Stimulated activated CD4-positive, alpha-beta T cell treated with anti-CD3 and anti-CD28 coated beads, Interleukin-12 subunit alpha, Interleukin-12 subunit beta, amount 100 ng/mL, for 24 hours (primary cell): ENCODE measurements around the gene CPSF2.

ENCODE experiments used
- DNase-seq, 2 experiments: peaks; one replicate each; pipeline ENCODE4 v3.0.0-alpha.2; 2020; ENCODE audit warnings: low read depth in 2 of 2

Gene CPSF2

DNA sequence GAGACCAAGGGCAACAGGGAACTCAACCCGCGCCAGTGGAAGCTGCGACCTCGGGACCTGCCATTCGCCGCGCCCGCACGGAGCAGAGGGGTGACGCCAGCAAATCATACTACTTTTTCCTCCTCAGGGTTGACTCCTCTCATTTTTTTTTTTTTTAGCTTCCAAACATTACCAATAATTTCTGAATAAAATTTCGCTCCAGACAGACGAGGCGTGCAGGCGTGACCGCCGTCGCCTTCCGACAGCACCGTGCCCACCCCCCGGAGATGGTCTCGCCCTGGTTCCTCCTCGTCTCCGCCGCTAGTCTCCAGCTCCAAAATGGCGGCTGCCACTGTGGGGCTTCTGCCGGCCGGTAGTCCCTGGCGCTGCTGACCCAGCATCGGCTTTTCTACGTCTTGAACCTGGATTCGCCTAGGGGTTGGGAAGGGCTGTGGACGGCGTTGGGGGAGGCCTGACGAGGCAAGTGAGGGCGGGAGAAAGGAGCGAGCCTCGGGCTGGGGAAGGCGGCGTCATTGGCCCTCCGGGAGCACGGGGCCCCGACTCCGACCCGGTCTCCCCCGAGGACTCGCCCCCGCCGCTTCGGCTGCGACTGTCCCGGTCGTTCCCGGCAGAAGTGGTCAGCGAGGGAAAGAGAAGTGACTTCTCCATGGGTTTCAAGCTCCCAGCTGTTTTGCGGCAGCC lies at the start of gene CPSF2, which contains the start of gene NDUFB1:
Gene CPSF2, plus strand, starts transcription at position 300 of the 681 bp plus-strand sequence. CDS start 9,016 bp downstream, outside the sequence.
Gene NDUFB1, minus strand, starts transcription at position 37 of the 681 bp plus-strand sequence. CDS start 4,069 bp downstream, outside the sequence.
- DNase-seq, result peak; percentile 76 to 80

DNA sequence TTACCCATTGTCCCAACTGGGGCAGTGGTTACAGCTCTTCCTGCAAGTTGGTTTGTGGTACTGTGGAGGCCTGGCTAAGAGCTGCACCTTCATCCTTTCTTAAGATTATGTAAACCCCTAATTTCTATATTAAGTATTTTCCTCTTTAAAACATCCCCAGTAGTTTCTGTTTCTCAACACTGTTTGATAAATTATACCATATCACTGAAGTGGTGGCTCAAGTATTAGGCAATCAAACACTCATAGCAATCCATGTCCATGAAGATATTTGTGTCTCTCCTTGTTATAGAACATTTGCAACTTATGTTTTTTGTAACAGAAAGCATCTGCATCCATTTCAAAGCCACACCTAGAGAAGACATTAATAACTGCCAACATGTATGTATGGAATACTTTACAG lies 47.2 kb upstream of the CPSF2 start:
- no peak for DNase-seq

- no peak for DNase-seq
These were observed 33.3 kb upstream of the CPSF2 start for GRCh38 chr14:92088494-92088893.

GRCh38 chr14:92093320-92093719 lies 28.4 kb upstream of the CPSF2 start:
- DNase-seq, result no peak

GRCh38 chr14:92099802-92100201 lies 22.0 kb upstream of the CPSF2 start:
- no peak for DNase-seq

DNA sequence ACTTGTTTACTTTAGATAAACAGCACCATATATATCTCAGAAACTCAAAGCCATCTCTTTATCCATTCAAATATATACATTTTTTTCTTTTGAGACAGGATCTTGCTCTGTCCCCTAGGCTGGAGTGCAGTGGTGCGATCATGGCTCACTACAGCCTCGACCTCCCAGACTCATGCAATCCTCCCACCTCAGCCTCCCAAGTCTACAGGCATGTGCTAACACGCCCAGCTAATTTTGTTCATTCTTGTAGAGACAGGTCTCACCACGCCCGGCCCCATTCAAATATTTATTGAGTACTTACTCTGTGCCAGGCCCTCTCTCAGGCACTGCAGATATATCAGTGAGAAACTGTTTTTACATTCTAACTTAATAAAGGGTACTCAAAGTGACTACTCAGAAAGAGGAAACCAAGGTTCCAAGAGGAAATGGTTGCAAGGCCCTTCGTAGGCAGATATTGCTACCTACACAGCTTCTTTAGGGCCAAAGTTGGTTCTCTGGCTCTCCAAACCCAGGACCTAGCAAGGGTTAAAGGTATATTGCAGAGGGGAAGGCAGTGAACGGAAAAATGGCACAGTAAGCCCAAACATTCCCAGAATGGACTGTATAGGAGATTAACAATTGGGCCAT lies 18.3 kb upstream of the CPSF2 start:
- no peak for DNase-seq

DNA sequence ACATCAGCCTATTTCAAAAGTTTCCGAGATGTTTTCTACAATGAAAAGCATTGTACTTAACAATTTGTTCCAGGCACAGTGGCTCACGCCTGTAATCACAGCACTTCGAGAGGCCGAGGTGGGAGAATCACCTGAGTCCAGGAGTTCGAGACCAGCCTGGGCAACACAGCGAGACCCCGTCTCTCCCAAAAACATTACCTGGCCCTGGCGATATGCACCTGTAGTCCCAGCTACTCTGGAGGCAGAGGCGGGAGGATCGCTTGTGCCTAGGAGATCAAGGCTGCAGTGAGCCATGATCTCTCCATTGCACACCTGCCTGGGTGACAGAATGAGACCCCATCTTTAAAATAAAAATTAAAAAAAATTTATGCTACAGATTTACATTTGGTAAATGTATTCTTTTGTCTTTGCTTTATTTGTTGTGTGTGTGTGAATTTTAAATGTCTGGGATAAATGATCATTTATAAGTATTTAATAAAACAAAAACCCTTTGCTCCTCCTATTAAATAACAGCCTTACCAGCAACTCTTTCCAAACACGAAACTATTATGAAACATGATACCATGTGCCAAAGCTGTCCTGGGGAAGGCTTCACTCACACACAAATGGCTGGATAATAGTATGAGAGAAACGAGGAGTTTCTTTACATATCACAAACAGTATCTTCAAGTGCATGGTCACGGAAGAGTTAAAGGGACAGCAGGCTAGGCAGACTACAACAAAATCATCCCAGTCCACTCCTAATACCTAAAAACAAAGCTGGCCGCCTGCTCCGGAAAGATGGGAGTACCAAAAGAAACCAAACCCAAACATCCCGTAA lies 16.5 kb upstream of the CPSF2 start:
- DNase-seq, result no peak

GRCh38 chr14:92105893-92106142 lies 16.0 kb upstream of the CPSF2 start:
- no peak for DNase-seq

DNA sequence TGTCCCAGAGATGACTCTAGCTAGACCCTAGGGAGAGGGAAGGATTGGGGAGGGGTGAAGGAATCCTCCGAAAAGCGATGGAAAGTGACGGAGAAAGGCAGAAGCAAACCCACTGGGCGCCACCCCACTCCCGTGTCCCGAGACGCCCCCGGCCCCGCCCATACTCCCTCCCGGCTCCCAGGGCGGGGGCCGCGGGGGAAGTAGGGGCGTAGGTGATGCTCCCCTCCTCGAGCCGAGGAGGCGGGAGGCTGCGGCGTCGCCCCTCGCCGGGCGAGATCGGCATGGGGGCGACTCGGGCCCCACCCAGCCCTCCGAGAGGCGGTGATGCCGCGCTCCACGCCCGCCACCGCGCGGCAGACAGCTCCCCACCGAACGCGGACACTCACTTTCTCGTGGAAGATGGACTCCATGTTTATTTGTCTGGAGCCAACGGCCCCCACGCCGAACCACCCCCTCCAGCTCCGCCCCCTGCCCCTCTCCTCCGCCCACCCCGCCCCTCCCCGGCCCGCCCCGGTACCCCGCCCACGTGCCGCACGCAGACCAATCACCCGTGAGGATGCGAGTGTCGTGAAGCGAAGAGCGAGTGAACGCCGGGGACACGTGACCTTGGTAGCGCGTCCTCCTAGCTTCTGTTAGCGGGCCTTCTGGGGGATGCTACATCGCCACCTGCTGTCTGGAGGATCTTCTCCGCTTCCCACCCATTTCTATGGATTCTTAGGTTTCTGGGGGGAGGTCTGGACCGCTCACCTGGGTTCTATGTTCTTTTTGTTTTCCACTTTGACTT lies 15.4 kb upstream of the CPSF2 start, which contains the start of gene ATXN3:
Gene ATXN3, minus strand, starts transcription at position 440 of the 784 bp plus-strand sequence. Its CDS starts 30 bp downstream, at position 410.
- DNase-seq, result peak; percentile 90 to 91

DNA sequence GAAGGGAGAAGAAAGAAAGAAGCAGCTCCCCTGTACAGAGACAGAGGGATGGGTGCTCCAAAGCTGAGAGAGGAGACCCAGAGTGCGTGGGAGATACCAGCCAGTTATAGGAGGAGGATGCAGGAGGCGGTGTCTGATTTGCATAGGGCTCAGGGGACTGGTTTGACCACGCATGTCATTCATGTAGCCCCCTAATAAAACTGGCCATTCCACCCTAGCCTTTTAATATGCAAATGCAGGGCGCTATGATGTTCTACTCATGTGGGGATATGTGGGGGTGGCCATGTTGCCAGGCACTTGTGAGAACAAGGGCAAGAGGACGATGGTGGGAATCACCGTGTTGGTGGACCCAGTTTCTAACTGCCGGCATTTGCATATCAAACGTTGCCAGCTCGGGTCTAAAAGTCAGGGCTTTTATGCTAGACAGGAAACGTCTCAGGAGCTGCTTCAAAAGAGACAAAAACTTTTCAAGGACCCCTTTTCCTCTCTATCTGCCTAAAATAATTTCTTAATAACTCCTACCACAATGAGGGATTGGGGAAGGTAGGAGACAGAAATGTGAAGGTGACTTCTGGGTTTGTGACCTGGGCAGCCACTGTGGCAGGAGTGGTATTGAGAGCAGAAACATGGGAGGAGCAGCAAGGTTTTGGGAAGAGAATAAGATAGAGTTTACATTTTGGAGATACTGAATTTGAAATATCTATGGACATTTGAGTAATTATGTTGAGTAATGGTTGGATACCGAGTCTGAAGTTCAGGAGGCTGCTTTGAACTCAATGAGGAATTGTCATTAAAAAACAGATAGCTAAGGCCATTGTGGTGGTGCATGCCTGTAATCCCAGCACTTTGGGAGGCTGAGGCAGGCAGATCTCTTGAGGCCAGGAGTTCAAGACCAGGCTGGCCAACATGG lies 13.2 kb upstream of the CPSF2 start:
- no peak for DNase-seq

DNA sequence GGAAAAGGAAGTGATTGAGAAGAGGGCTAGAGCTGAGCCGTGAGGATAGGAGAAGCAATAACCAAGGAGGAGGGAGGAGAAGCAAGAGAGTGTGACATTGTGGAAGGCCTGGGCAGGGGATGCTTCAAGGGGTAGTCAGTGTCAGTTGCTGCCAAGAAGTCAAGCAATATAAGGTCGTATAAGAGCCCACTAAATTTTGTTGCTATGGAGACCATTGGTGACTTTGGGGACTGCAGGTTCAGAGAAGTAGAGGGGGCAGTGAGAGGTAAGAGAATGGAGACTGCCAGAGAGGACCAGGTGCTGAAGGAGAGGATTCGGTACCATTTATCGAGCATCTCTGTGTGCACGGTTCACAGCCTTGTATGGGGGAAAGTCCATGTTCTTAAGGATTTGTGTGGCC lies 12.3 kb upstream of the CPSF2 start:
- DNase-seq, result no peak

GRCh38 chr14:92121207-92121669 lies 531 bp upstream of the CPSF2 start:
- no peak for DNase-seq

DNA sequence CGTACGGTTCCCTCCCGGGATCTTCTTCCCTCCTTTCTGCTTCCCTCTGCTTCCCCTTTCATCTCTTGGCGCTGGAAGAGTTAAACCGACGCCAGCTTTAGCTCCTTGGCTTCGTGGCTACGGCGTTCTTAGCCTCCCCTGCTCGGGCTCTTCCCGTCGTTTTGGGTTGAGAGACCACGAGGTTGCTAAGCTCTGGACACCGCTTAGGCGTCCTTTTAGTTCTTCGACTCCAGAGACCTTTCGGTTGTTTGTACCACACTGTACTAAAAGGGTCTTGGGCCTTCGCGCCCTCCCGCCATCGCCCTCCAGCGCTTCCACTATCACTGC lies 545 bp downstream of the CPSF2 start:
- no peak for DNase-seq

DNA sequence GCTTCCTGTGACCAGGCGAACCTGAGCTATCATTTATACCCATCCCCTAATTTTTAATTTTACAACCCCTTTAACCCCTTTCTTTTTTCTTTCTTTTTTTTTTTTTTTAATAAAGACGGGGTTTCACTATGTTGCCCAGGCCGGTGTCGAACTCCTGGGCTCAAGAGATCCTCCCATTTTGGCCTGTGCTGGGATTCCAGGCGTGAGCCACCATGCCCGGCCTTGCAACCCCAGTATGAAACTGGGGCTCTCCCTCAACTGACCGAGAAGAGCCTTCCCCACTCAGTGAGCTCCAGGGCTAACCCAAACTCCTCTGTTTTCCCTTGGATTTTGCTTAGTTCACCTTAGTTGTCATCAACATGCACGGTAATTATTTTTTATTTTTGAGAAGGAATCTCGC lies 992 bp downstream of the CPSF2 start:
- no peak for DNase-seq

- DNase-seq, result no peak
These were observed 12.7 kb downstream of the CPSF2 start for GRCh38 chr14:92134456-92134855.

DNA sequence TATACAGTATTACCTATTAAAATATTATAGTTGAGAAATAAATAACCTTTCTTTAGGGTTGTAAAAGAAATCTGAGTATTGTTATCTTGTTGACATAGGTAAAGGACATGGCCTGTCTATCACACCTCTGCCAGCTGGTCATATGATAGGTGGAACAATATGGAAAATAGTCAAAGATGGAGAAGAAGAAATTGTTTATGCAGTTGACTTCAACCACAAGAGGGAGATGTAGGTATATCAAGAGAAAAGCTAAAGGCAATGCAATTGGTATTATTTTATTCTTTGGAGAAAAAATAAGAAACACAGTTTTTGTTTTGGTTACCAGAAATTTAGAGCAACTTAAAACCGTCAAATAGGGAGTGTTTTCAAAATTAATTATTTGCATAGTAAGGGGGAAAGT lies 13.5 kb downstream of the CPSF2 start:
- DNase-seq, result no peak

GRCh38 chr14:92143309-92143708 lies 21.5 kb downstream of the CPSF2 start:
- no peak for DNase-seq

DNA sequence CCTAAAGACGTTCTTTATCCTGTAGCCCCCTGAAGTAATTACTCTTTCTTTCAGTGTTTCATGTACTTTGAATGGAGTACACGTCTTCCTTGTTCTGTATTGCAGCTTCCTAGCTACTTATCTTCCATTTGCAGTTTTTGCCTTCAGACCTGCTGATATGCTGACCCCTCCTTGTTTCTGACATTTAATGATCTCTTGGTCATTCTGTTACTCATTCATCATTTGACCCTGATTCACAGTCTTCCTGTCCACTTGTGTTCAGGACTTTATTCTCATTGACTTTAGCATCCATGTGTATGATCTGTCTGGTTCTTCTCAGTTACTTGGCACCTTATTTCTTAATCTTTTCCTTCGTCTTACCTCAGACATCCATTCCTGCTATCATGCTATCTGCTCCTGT lies 22.2 kb downstream of the CPSF2 start:
- no peak for DNase-seq

DNA sequence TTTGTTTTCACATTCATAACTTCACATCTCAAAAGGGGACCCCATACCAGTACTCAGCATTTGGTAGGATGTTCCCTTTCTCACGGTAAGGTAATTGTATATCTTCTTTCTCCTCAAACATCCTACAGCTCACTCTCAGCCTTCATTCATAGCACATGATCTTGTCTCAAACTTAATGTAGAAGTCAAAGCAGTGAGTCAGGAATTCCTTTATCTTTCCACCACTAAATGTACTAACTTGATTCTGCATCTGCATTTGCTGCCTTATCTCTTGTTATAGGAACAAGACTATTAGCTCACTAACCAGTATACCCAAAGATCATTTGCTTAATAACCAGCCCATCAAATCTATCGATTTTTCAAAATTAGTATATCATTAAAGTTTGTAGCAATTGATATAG lies 22.9 kb downstream of the CPSF2 start:
- DNase-seq, result no peak

DNA sequence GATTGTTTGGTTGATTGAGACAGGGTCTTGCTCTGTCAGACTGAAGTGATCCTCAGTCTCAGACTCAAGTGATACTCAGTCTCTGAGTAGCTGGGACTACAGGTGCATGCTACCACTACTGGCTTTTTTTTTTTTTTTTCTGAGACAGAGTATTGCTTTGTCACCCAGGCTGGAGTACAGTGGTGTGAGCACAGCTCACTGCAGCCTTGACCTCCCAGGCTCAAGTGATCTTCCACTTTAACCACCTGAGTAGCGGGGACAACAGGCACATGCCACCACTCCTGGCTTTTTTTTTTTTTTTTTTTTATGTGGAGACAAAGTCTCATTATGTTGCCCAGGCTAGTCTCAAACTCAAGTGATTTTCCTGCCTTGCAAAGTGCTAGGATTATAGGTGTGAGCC lies 31.8 kb downstream of the CPSF2 start:
- no peak for DNase-seq
